Measurements from ENCODE around the gene ZNF30.

Gene ZNF30

DNA sequence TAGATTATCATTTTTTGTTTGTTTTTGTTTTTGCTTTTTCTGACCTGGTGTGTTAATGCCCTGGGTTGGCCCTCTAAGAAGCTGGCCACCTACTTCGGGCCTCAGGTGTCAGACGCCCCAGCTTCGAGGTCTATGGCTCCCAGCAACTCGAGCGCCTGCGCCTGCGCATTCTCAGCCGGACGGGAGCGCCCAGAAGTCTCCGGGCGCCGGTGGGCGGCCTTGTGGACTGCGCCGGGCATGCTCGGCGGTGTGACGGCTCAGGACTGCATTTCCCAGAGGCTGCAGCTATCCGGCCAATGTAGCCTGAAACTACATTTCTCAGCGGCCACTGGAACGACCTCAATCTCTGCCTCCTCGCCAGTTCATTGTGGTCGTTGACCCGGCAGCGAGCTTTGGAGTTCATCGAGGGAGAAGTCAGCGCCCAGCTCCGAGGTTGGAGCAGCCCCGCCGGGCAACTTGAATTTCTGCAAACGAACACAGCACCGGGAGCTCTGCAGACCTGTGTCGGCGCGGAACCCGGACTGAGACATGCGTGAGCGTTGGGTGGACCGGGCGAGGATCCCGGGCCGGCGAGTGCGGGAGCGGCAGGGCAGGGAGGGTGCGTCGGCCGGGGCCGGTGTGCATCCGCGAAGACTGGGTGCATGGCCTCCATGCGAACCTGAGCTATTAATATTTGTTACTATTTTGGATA, at the start of gene ZNF30 (continued):
- TF ChIP-seq KLF7 (tag by site-specific recombination; IDR thresholded peaks at IDR 0.05; ENCODE audit: borderline replicate concordance) (no peak), TRIM28 (IDR thresholded peaks at IDR 0.05; ENCODE audit: borderline replicate concordance, low read length) (peak; percentile 74; the same call in 1 of the 2 replicates), ZNF654 (tag by site-specific recombination; IDR thresholded peaks at IDR 0.05; ENCODE audit: low read depth) (no peak), SCRT1 (tag by site-specific recombination; IDR thresholded peaks at IDR 0.05; ENCODE audit: borderline replicate concordance) (no peak), ZSCAN16 (tag by site-specific recombination; IDR thresholded peaks at IDR 0.05) (peak; percentile 41; the same call in 1 of the 2 replicates), ZNF561 (tag by site-specific recombination; IDR thresholded peaks at IDR 0.05; ENCODE audit: borderline replicate concordance) (peak; percentile 84), KLF10 (tag by site-specific recombination; IDR thresholded peaks at IDR 0.05) (no peak; the same call in 1 of the 2 replicates), ZNF169 (tag by site-specific recombination; IDR thresholded peaks at IDR 0.05) (no peak), ZNF777 (tag by site-specific recombination; IDR thresholded peaks at IDR 0.05; ENCODE audit: borderline replicate concordance) (peak; percentile 81; the same call in 1 of the 2 replicates), SCRT2 (tag by site-specific recombination; IDR thresholded peaks at IDR 0.05) (0 out of 2 replicates have a peak, but pooled peaks have one; percentile 24), ZNF404 (tag by site-specific recombination; IDR thresholded peaks at IDR 0.05) (no peak), ZNF830 (tag by site-specific recombination; IDR thresholded peaks at IDR 0.05; ENCODE audit: low read depth) (no peak), ZNF521 (tag by site-specific recombination; IDR thresholded peaks at IDR 0.05) (no peak), ZNF2 (tag by site-specific recombination; IDR thresholded peaks at IDR 0.05) (peak; percentile 93; the same call in 1 of the 2 replicates), ZNF555 (tag by site-specific recombination; conservative IDR thresholded peaks at IDR 0.05) (no peak), IKZF3 (tag by site-specific recombination; IDR thresholded peaks at IDR 0.05) (0 out of 2 replicates have a peak, but pooled peaks have one; percentile 29), ZNF341 (tag by site-specific recombination; IDR thresholded peaks at IDR 0.05; ENCODE audit: low read depth) (peak; percentile 36), ZIC2 (tag by site-specific recombination; IDR thresholded peaks at IDR 0.05) (no peak), ZNF266 (tag by site-specific recombination; IDR thresholded peaks at IDR 0.05; ENCODE audit: low read depth) (no peak), GFI1B (tag by site-specific recombination; IDR thresholded peaks at IDR 0.05) (peak; percentile 64), ZNF157 (tag by site-specific recombination; IDR thresholded peaks at IDR 0.05) (no peak), ZBTB48 (tag by site-specific recombination; IDR thresholded peaks at IDR 0.05) (0 out of 2 replicates have a peak, but pooled peaks have one; percentile 19), ZNF184 (tag by site-specific recombination; IDR thresholded peaks at IDR 0.05) (peak; percentile 21; the same call in 1 of the 2 replicates), SP3 (tag by site-specific recombination; IDR thresholded peaks at IDR 0.05) (peak; percentile 52; the same call in 1 of the 2 replicates), FEZF1 (tag by site-specific recombination; IDR thresholded peaks at IDR 0.05) (no peak), ZNF37A (tag by site-specific recombination; IDR thresholded peaks at IDR 0.05) (no peak), ZNF23 (tag by site-specific recombination; IDR thresholded peaks at IDR 0.05; ENCODE audit: borderline replicate concordance) (no peak), ZNF140 (tag by site-specific recombination; IDR thresholded peaks at IDR 0.05) (no peak), ZNF677 (tag by site-specific recombination; IDR thresholded peaks at IDR 0.05) (no peak), ZNF549 (tag by site-specific recombination; IDR thresholded peaks at IDR 0.05) (no peak), ZEB2 (tag by site-specific recombination; IDR thresholded peaks at IDR 0.05) (peak; percentile 88)
- TF ChIP-seq, protein P1, sequence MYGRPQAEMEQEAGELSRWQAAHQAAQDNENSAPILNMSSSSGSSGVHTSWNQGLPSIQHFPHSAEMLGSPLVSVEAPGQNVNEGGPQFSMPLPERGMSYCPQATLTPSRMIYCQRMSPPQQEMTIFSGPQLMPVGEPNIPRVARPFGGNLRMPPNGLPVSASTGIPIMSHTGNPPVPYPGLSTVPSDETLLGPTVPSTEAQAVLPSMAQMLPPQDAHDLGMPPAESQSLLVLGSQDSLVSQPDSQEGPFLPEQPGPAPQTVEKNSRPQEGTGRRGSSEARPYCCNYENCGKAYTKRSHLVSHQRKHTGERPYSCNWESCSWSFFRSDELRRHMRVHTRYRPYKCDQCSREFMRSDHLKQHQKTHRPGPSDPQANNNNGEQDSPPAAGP (tag by site-specific recombination; IDR thresholded peaks at IDR 0.05), result peak; percentile 92
- TF ChIP-seq, protein P2, sequence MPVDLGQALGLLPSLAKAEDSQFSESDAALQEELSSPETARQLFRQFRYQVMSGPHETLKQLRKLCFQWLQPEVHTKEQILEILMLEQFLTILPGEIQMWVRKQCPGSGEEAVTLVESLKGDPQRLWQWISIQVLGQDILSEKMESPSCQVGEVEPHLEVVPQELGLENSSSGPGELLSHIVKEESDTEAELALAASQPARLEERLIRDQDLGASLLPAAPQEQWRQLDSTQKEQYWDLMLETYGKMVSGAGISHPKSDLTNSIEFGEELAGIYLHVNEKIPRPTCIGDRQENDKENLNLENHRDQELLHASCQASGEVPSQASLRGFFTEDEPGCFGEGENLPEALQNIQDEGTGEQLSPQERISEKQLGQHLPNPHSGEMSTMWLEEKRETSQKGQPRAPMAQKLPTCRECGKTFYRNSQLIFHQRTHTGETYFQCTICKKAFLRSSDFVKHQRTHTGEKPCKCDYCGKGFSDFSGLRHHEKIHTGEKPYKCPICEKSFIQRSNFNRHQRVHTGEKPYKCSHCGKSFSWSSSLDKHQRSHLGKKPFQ (tag by site-specific recombination; IDR thresholded peaks at IDR 0.05), result peak; percentile 76; the same call in 1 of the 2 replicates
- TF ChIP-seq, protein P3, sequence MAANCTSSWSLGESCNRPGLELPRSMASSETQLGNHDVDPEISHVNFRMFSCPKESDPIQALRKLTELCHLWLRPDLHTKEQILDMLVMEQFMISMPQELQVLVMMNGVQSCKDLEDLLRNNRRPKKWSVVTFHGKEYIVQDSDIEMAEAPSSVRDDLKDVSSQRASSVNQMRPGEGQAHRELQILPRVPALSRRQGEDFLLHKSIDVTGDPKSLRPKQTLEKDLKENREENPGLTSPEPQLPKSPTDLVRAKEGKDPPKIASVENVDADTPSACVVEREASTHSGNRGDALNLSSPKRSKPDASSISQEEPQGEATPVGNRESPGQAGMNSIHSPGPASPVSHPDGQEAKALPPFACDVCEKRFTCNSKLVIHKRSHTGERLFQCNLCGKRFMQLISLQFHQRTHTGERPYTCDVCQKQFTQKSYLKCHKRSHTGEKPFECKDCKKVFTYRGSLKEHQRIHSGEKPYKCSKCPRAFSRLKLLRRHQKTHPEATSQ (tag by site-specific recombination; IDR thresholded peaks at IDR 0.05), result peak; percentile 73; the same call in 1 of the 2 replicates
- TF ChIP-seq, protein P4, sequence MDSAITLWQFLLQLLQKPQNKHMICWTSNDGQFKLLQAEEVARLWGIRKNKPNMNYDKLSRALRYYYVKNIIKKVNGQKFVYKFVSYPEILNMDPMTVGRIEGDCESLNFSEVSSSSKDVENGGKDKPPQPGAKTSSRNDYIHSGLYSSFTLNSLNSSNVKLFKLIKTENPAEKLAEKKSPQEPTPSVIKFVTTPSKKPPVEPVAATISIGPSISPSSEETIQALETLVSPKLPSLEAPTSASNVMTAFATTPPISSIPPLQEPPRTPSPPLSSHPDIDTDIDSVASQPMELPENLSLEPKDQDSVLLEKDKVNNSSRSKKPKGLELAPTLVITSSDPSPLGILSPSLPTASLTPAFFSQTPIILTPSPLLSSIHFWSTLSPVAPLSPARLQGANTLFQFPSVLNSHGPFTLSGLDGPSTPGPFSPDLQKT (IDR thresholded peaks at IDR 0.05; ENCODE audit: borderline replicate concordance, low read depth, low read length), result no peak
- TF ChIP-seq, protein P5, sequence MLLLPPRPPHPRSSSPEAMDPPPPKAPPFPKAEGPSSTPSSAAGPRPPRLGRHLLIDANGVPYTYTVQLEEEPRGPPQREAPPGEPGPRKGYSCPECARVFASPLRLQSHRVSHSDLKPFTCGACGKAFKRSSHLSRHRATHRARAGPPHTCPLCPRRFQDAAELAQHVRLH (tag by site-specific recombination; IDR thresholded peaks at IDR 0.05), result no peak
